GM08714 (cell line): ENCODE measurements around the gene LCP1.

ENCODE experiments used
- H3K4me3 ChIP-seq: fragments of 200-500 bp; sonication (Bioruptor generic); 2 replicates; pipeline ENCODE4 v1.5.1; 2014; ENCODE audit warnings: mild to moderate bottlenecking, low read length, inconsistent platforms
- ZNF274 ChIP-seq: IDR thresholded peaks from 2 replicates; pipeline ENCODE4 v1.6.1; 2012; ENCODE audit warnings: mild to moderate bottlenecking, low read depth, low read length

The LCP1 gene

GRCh38 chr13:46158222-46158621 is 23.8 kb downstream of the LCP1 start:
- TF ChIP-seq ZNF274 = no peak
- no peak overlapping the region for H3K4me3 ChIP-seq

GRCh38 chr13:46154136-46154801 is 27.7 kb downstream of the LCP1 start:
- TF ChIP-seq ZNF274 = no peak
- no peak overlapping the region for H3K4me3 ChIP-seq

- TF ChIP-seq ZNF274 = no peak
- H3K4me3 ChIP-seq = no peak overlapping the region
These were observed 29.2 kb downstream of the LCP1 start for GRCh38 chr13:46152627-46153328.

- TF ChIP-seq ZNF274 = no peak
- H3K4me3 ChIP-seq = no peak overlapping the region
These were observed 31.8 kb downstream of the LCP1 start for GRCh38 chr13:46150134-46150693.

- H3K4me3 ChIP-seq = no peak overlapping the region
- no peak for TF ChIP-seq ZNF274
These were observed 32.5 kb downstream of the LCP1 start for GRCh38 chr13:46149272-46150133.

- H3K4me3 ChIP-seq = no peak overlapping the region
- no peak for TF ChIP-seq ZNF274
These were observed 35.1 kb downstream of the LCP1 start for GRCh38 chr13:46146898-46147297.

- no peak overlapping the region for H3K4me3 ChIP-seq
These were observed 36.0 kb downstream of the LCP1 start for GRCh38 chr13:46145950-46146349.

GRCh38 chr13:46145135-46145534 is 36.8 kb downstream of the LCP1 start:
- no peak overlapping the region for H3K4me3 ChIP-seq
- TF ChIP-seq ZNF274 = no peak

More at GRCh38 chr13:46145950-46146349, 36.0 kb downstream of the LCP1 start:
- no peak for TF ChIP-seq ZNF274

- TF ChIP-seq ZNF274 = no peak
These were observed 38.7 kb downstream of the LCP1 start for GRCh38 chr13:46143184-46143701.

GRCh38 chr13:46142776-46143175 is 39.2 kb downstream of the LCP1 start:
- H3K4me3 ChIP-seq = no peak overlapping the region
- no peak for TF ChIP-seq ZNF274

More at GRCh38 chr13:46143184-46143701, 38.7 kb downstream of the LCP1 start:
- H3K4me3 ChIP-seq = no peak overlapping the region

GRCh38 chr13:46140044-46140443 is 41.9 kb downstream of the LCP1 start:
- no peak overlapping the region for H3K4me3 ChIP-seq
- no peak for TF ChIP-seq ZNF274

- no peak overlapping the region for H3K4me3 ChIP-seq
- no peak for TF ChIP-seq ZNF274
These were observed 44.2 kb downstream of the LCP1 start for GRCh38 chr13:46137627-46138317.

GRCh38 chr13:46136688-46137087 is 45.3 kb downstream of the LCP1 start:
- TF ChIP-seq ZNF274 = no peak
- H3K4me3 ChIP-seq = no peak overlapping the region
